Adrenal gland (tissue), 12 donors: ENCODE data around the gene PRKCE. TPM values are rescaled to one million over a fixed set of nuclear protein-coding genes. Genes with fewer than 3 reads are reported as not detected.

ENCODE experiments used
- DNase-seq, 7 donors: peaks; one replicate each; pipeline ENCODE4 v3.0.0-alpha.2; 2019 to 2020
- H3K27ac ChIP-seq, 5 donors: fragments of 200-600 bp; sonication (generic) in 4 of 5; 1 replicate in 3 of 5; 2 replicates in 2 of 5; pipeline versions ENCODE4 v1.5.1 to v1.8.0; 2016 to 2020; ENCODE audit warnings: mild to moderate bottlenecking in 1 of 5
- H3K27me3 ChIP-seq: fragments of 200-600 bp; 2 replicates; pipeline ENCODE4 v1.8.0; 2021
- H3K36me3 ChIP-seq, 2 donors: fragments of 200-600 bp; replicated peaks in 1 of 2; 1 replicate in 1 of 2; 2 replicates in 1 of 2; pipeline versions ENCODE4 v1.5.1 to v1.8.0; 2018 to 2022
- H3K4me1 ChIP-seq, 2 donors: fragments of 200-600 bp; replicated peaks in 1 of 2; 1 replicate in 1 of 2; 2 replicates in 1 of 2; pipeline versions ENCODE4 v1.5.1 to v1.8.0; 2018 to 2021
- H3K4me3 ChIP-seq, 4 donors: fragments of 200-600 bp; sonication (generic) in 3 of 4; one replicate each; pipeline ENCODE4 v1.5.1; 2016 to 2018
- H3K9me3 ChIP-seq, 3 donors: fragments of 200-600 bp; sonication (generic) in 1 of 3; replicated peaks in 1 of 3; 1 replicate in 2 of 3; 2 replicates in 1 of 3; pipeline versions ENCODE4 v1.5.1 to v1.8.0; 2016 to 2021
- CTCF ChIP-seq, 6 experiments: fragments of 450-650 bp in 4 of 6; fragments of 200-600 bp in 2 of 6; sonication (generic) in 1 of 6; IDR thresholded peaks; 1 replicate in 5 of 6; 2 replicates in 1 of 6; pipeline versions ENCODE4 v1.5.1 to v1.8.0; 2016 to 2021; ENCODE audit warnings: antibody characterized with exemption in 6 of 6, mild to moderate bottlenecking in 2 of 6, moderate library complexity in 1 of 6
- POLR2A ChIP-seq, 2 donors: fragments of 450-650 bp; IDR thresholded peaks; one replicate each; pipeline ENCODE4 v1.6.1; 2017; ENCODE audit warnings: antibody characterized with exemption in 2 of 2, mild to moderate bottlenecking in 2 of 2, moderate library complexity in 1 of 2
- WGBS, 4 donors: extraction: QIAGEN DNeasy Blood & Tissue Kit in 2 of 4; methylation state at CpG; one replicate each; pipeline versions ENCODE4 v1.1.5 to v1.1.7; 2013 to 2017; 5-methylcytosine and 5-hydroxymethylcytosine counted together
- intact Hi-C, 2 donors: fragments of 100-400 bp; cut with DNase I; formaldehyde crosslinking; loops; one replicate each; pipeline versions ENCODE4 v1.14.1 to v1.15.0; 2022 to 2023
- polyA plus RNA-seq, 3 donors: library from polyadenylated mRNA; stranded (reverse); fragments of 200-250 nt in 2 of 3; fragments of 350-450 nt in 1 of 3; fragmentation: Illumina TruSeq in 1 of 3; extraction: RNeasy Lipid Tissue Mini Kit (QIAGEN cat#74804) in 1 of 3; gene quantifications; one replicate each; pipeline ENCODE4 v1.2.3, GENCODE V29; 2013 to 2014
- total RNA-seq, 9 donors: library from RNA; depleted of rRNA in 4 of 9; stranded (reverse); fragments of >200 nt in 4 of 9; fragments of 120-200 nt in 1 of 9; fragmentation: NEBNext Ultra II Directional in 1 of 9; extraction: Animal tissue kit (Norgen Biotek cat#: 25700) in 1 of 9; gene quantifications; one replicate each; pipeline versions ENCODE4 v1.1.0 to v1.2.4, GENCODE V29; 2013 to 2023
- donor health status: healthy with polysubstance abuse.
- donor health status: Bipolar disorder and iron deficiency.
- donor health status: DM: yes; HTN: yes; CAD: no.
- donor health status: DM: no; HTN: no; CAD: no.
- donor health status: DM: no; HTN: no; CAD: no.
- donor health status: DM: yes; HTN: yes; CAD: no.

Gene PRKCE
- total and polyA plus RNA-seq, 12 donors, result 1.9 to 19.2 (median 8.0) TPM

- 92 to 97% (median 93%) methylated on average over 1 of the region's 1 CpG for WGBS, 4 donors
- Histone ChIP-seq H3K9me3 (no peaks in the 10 kb centered on the region), H3K4me1 (peaks cover 20 to 38% of the 10 kb centered on the region in 2 donors), H3K4me3 (no peak overlapping the region), H3K36me3 (no peaks in the 10 kb centered on the region), H3K27me3 (no peaks in the 10 kb centered on the region), H3K27ac (no peak overlapping the region)
- no peak for DNase-seq
- intact Hi-C loops, result no loop called here
- no peak for TF ChIP-seq POLR2A (IDR thresholded peaks at IDR 0.05)
- TF ChIP-seq CTCF (IDR thresholded peaks at IDR 0.05), result no peak
Observed at GRCh38 chr2:45672138-45672537, 20.7 kb downstream of the PRKCE start.

GRCh38 chr2:45674035-45674816, 22.8 kb downstream of the PRKCE start:
- WGBS, 4 donors, result 94 to 100% (median 97%) methylated on average over 5 of the region's 5 CpGs
- peak overlapping the region in 1 of 5 donors; percentile 10 for H3K27ac ChIP-seq
- no peaks in the 10 kb centered on the region for H3K36me3 ChIP-seq
- TF ChIP-seq POLR2A (IDR thresholded peaks at IDR 0.05) (no peak), CTCF (IDR thresholded peaks at IDR 0.05) (no peak)
- peaks cover 13 to 29% of the 10 kb centered on the region in 2 donors for H3K4me1 ChIP-seq
- DNase-seq, result no peak
- H3K4me3 ChIP-seq, result no peak overlapping the region
- H3K27me3 ChIP-seq, result no peaks in the 10 kb centered on the region
- H3K9me3 ChIP-seq, result no peaks in the 10 kb centered on the region
- intact Hi-C loops, result no loop called here

GRCh38 chr2:45675263-45675812, 23.9 kb downstream of the PRKCE start:
- 18 to 38% (median 24%) methylated on average over 4 to 5 of the region's 5 CpGs for WGBS, 4 donors
- intact Hi-C loops, result no loop called here
- Histone ChIP-seq H3K9me3 (no peaks in the 10 kb centered on the region), H3K27me3 (no peaks in the 10 kb centered on the region), H3K36me3 (no peaks in the 10 kb centered on the region), H3K4me3 (no peak overlapping the region), H3K4me1 (peaks cover 12 to 25% of the 10 kb centered on the region in 2 donors), H3K27ac (peak overlapping the region in 2 of 5 donors; percentile 56)
- DNase-seq, result peak; percentile 26 to 62 (median 46)
- no peak for TF ChIP-seq POLR2A (IDR thresholded peaks at IDR 0.05)
- no peak for TF ChIP-seq CTCF (IDR thresholded peaks at IDR 0.05)

DNA sequence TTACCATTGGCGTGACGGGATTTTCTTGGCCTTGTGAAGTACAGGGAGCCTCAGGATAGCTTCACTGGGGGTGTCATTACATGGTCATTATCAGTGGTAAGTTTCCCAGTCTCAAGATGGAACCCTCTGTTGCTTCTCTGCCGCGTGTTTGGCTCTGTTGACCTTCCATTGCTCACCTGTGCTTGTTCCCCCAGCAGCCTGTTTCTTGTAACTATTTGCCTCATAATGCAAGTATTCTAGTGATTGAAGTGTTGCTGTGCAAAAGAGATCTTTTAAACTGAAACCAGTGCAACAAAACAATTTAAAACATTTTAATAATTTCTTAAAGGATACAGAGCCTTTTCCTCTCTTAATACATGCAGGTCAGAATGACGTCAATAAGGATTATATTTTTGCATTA, 24.6 kb downstream of the PRKCE start:
- Histone ChIP-seq H3K27me3 (no peaks in the 10 kb centered on the region), H3K36me3 (no peaks in the 10 kb centered on the region), H3K4me1 (peaks cover 12 to 25% of the 10 kb centered on the region in 2 donors), H3K4me3 (no peak overlapping the region), H3K9me3 (no peaks in the 10 kb centered on the region), H3K27ac (peak overlapping the region in 1 of 5 donors; percentile 56)
- WGBS, 4 donors, result 92 to 97% (median 95%) methylated on average over 5 of the region's 5 CpGs
- DNase-seq, result no peak
- TF ChIP-seq CTCF (IDR thresholded peaks at IDR 0.05), result no peak
- intact Hi-C loops, result no loop called here
